NCI-H2227 (cell line): ENCODE measurements around the gene SLC15A3.

Source experiments
- DNase-seq: peaks from one replicate; lab custom pipeline; 2025; ENCODE audit not compliant: unreplicated experiment; lab: John Stamatoyannopoulos, UW

The SLC15A3 gene

GRCh38 chr11:60931917-60932316 is 20.1 kb downstream of the SLC15A3 start:
- DNase-seq = no peak

- no peak for DNase-seq
Measured at GRCh38 chr11:60930394-60930793, 21.6 kb downstream of the SLC15A3 start.

GRCh38 chr11:60929764-60930163 is 22.2 kb downstream of the SLC15A3 start:
- DNase-seq = no peak

GRCh38 chr11:60928563-60929001 is 23.4 kb downstream of the SLC15A3 start:
- no peak for DNase-seq

- no peak for DNase-seq
Measured at GRCh38 chr11:60927600-60927999, 24.4 kb downstream of the SLC15A3 start.

- DNase-seq = no peak
Measured at GRCh38 chr11:60927061-60927592, 24.8 kb downstream of the SLC15A3 start.

GRCh38 chr11:60926500-60926899 is 25.5 kb downstream of the SLC15A3 start:
- peak; percentile 36 for DNase-seq

GRCh38 chr11:60925868-60926267 is 26.1 kb downstream of the SLC15A3 start:
- no peak for DNase-seq

- peak; percentile 66 for DNase-seq
Measured at GRCh38 chr11:60924906-60925853, 26.8 kb downstream of the SLC15A3 start.

- DNase-seq = peak; percentile 87
Measured at GRCh38 chr11:60924110-60924905, 27.7 kb downstream of the SLC15A3 start, which contains the start of gene TMEM132A. TSS of gene TMEM132A (plus strand) at chr11:60924460. CDS start at chr11:60924634, 174 bp downstream.

- no peak for DNase-seq
Measured at GRCh38 chr11:60923800-60924109, 28.2 kb downstream of the SLC15A3 start.

- no peak for DNase-seq
Measured at GRCh38 chr11:60923326-60923725, 28.6 kb downstream of the SLC15A3 start.

- no peak for DNase-seq
Measured at GRCh38 chr11:60922906-60923305, 29.1 kb downstream of the SLC15A3 start.

- no peak for DNase-seq
Measured at GRCh38 chr11:60921777-60922335, 30.1 kb downstream of the SLC15A3 start.

- no peak for DNase-seq
Measured at GRCh38 chr11:60921259-60921658, 30.7 kb downstream of the SLC15A3 start.

GRCh38 chr11:60919956-60920355 is 32.0 kb downstream of the SLC15A3 start:
- no peak for DNase-seq

GRCh38 chr11:60919320-60919719 is 32.7 kb downstream of the SLC15A3 start:
- no peak for DNase-seq

- DNase-seq = no peak
Measured at GRCh38 chr11:60918939-60919265, 33.1 kb downstream of the SLC15A3 start.

- DNase-seq = no peak
Measured at GRCh38 chr11:60918251-60918938, 33.6 kb downstream of the SLC15A3 start.

- DNase-seq = no peak
Measured at GRCh38 chr11:60917267-60917666, 34.7 kb downstream of the SLC15A3 start.

GRCh38 chr11:60916669-60917206 is 35.2 kb downstream of the SLC15A3 start:
- DNase-seq = no peak
